HG02759 (cell line): ENCODE data around the gene IGLON5.

Experiments used
- ATAC-seq: cut with Tn5 transposase; IDR thresholded peaks from one replicate; pipeline ENCODE4 v1.9.1; 2021; ENCODE audit warnings: mild to moderate bottlenecking, moderate library complexity; ENCODE audit not compliant: unreplicated experiment

The IGLON5 gene

DNA sequence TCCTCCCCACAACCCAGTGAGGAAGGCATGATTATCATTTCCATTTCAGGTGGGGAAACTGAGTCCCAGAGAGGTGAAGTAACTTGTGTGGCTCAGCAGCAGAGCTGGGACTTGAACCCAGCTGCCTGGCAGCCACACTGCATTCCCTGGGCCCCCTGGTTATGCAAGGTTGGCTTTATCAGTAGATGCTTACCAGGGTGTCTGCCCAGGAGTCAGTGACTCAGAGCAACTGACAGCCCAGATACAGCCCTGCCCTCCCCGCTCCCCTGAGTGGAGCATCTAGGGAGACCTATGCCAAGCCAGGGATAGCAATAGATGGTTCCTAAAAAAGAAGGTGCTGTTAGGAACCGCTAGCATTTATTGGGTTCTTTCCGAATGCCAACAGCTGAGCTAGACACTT is 5.9 kb downstream of the IGLON5 start:
- ATAC-seq: no peak

DNA sequence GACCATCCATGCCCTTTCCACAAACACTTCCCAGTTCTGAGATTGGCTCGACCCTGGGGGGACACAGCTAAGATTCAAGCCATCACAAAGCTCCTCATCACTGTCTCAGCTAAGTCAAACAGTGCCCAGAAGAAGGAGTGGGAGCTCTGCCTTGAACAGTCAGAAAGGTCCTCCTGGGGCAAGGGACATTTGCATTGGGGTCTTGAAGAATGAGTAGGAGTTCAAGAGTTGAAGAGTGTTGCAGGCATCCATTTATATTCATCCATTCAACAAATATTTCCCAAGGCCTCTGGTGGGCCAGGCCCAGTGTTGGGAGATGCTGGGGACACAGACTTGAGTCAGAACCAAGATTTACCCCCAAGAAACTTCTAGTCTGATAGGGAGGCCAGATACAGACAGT is 6.5 kb downstream of the IGLON5 start:
- no peak for ATAC-seq

DNA sequence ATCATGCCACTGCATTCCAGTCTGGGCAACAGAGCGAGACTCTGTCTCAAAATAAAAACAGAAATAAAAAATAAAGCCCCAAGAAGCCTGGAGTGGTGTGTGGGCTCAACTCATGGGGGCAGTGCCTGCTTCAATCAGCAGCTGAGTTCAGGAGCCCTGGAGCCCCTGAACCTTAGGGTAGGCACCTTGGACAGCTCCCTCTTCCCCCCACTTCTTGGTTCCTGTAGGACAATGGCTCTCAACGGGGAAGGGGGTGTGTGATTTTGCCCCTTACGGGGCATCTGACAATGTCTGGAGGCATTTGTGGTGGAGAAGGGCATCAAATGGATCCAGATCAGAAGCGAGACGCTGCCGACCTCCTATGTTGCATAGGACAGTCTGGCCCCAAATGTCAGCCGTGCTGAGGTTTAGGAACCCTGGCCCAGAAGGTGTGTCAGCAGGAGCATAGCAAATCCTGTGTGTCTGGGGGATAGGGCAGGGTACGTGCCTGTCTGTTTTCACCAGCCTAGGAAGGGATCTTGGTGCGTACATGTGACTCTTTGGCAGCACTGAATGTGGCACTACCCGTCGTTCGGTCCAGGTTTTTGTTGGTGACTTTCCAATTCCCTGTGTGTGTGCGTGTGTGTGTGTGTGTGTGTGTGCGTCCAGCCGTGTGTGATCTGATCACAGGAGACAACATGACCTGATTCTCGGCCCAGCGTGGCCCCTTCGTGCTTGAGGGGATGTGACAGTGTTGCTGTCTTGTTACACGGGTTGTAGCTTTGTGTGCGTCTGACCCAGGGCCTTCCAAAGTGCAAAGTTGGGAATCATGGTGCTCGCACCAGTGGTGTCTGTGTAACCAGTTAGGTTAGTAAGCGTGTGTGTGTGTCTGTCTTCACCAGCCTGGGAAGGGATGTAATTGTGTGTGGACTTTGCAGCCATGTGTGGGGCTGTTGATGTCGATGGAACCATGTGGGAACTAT is 7.5 kb downstream of the IGLON5 start:
- no peak for ATAC-seq

DNA sequence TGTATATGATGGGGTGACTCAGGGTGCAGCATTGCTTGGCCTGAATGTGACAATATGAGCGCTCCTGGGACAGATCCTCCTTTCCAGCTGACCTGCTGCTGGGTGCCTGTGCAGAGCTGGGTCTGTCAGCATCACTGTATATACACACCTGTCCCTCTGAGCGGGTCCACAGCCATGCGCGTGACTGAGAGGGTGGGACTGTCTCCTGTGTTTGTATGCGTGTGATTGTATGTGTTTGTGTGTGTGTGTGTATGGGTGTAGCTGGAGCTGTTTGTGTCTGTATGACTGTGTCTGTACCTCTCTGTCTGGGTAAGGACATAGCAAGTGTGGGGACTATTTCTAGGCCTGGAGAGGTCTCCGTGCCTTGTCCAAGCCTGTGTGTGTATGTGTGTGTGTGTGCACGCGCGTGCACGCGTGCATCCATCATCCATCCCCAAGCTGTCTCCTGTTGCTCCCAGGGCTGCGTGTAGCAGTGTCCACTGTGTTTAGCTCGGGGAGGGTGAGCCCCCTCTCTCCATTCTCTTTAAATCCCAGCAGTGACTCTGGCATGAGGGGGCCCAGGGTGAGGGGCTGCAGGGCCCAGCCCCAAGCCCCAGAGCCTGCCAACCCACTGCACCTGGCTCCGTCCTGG is 8.3 kb downstream of the IGLON5 start:
- no peak for ATAC-seq

DNA sequence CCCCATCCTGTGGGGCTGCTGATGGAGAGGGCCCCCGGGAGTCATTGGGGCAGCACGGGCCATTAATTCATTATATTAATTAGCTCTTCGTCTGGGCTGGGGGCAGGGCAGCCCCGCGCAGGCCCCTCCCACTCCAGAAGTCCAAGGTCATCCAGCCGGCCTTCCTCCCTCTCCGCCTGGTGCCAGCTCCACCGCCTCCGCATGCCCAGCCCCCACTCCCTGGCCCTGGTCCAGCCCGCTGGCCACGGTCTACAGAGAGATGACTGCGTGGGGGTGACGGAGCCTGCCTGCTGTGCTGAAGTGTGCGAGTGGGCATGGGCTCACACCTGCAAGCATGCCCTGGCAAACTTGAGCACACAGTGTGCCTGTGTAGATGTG is 8.8 kb downstream of the IGLON5 start:
- no peak for ATAC-seq

DNA sequence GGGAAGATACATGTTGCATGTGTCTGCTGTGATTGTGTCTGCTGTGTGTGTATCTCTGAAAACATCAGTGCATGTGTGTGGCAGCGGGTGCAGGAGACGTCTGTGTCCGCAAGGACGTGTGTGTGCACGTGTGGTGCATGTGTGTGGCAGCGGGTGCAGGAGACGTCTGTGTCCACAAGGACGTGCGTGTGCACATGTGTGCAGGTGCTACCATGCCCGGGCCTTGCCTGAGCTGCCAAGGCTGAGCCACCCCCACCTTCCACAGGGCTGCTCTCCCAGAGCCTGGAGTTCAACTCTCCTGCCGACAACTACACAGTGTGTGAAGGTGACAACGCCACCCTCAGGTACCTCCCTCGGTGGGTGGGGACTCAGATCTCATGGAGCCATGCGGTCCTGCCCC is 10.4 kb downstream of the IGLON5 start:
- no peak for ATAC-seq

DNA sequence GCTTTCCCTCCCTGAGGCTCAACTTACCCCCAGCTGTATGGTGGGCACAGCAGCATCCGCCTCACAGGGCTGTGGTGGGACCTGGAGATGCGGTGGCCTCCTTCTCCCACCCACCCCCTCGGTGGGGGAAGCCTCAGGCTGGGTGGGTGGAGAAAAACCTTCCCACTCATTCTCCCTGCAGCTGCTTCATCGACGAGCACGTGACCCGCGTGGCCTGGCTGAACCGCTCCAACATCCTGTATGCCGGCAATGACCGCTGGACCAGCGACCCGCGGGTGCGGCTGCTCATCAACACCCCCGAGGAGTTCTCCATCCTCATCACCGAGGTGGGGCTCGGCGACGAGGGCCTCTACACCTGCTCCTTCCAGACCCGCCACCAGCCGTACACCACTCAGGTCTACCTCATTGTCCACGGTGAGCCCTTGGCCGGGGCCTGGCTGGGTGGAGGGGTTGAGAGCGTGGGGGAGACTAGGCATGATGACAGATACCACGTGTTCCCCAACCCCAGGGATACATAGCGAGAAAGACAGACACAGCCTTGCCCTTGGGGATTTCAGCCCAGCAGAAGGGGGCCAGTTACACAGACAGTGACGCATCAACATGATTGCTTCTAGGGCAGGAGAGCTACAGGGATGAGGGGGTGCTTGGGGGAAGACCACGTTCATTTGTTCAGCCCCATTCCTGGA is 12.2 kb downstream of the IGLON5 start:
- ATAC-seq: no peak

DNA sequence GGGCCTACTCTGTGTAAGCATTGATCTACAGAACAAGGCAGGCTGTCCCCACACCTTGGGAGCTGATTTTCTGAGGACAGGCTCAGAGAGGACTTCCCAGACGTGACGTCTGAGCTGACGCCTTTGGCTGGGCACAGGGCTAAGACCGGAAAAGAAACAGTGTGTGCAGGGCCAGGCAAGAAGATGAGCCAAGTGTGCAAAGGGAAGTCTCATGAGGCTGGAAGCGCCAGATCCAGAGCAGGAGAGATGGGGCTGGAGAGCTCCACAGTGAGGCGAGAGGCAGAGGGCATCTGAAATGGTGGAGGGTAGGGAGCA is 12.7 kb downstream of the IGLON5 start:
- ATAC-seq: no peak

DNA sequence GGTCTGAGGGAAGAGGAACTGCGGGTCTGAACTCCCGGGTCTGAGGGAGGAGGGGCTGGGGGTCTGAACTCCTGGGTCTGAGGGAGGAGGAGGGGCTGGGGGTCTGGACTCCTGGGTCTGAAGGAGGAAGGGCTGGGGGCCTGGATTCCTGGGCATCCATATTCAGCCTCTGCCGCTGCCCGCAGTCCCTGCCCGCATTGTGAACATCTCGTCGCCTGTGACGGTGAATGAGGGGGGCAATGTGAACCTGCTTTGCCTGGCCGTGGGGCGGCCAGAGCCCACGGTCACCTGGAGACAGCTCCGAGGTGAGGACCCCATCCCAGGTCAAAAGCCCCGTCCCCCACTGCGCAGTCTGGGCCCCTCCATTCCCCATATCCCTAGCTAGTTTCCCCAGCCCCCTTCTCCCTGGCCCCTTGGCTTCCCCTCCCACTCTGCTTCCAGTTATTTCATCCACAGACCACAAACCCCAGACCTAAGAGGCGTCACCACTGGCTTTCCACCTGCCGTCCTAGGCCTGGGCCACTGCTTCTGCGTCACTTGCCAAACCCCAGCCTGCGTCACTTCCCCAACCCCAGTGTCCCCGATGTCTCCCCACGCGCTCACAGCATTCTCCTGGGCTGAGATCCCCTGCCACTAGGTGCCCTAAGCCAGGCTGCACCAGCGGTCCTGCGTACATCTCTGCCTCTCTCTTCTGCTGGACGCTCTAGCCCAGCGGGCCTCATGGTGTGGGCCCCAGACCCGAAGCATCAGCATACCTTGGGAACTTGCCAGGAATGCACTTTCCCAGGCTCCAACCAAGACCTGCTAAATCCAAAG is 13.9 kb downstream of the IGLON5 start:
- ATAC-seq: no peak

DNA sequence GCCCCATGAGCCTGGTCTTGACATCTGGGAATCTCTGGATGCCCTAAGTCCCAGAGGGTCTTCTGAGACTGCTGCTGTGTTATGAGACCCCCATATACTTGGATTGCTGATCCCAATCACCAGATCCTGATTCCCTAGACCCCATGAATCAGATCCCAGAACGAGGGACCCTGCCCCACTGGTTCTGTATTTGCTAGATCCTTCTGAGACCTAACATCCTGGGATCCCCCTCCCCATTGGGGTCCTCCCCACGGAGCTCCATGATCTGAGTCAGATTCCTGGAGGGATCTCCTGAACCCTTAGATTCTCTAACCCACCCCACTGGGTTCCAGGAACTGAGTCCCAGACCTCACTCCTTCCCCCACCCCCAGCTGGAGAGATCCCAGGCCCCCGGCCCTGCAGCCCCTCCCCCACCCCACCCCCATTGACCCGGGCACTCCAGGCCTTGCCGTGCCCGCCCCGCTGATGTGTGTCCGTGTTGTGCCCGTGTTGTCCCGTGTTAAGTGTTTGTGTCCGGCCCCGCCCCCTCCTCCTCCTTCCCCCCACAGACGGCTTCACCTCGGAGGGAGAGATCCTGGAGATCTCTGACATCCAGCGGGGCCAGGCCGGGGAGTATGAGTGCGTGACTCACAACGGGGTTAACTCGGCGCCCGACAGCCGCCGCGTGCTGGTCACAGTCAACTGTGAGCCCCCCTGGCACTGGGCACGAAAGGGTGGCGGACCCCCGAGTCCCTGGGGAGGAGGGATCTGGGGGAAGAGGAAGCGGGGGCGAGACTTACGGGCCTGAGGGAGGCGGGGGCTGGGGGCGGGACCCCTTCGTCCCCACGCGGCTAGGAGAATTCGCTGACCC is 15.0 kb downstream of the IGLON5 start:
- no peak for ATAC-seq

DNA sequence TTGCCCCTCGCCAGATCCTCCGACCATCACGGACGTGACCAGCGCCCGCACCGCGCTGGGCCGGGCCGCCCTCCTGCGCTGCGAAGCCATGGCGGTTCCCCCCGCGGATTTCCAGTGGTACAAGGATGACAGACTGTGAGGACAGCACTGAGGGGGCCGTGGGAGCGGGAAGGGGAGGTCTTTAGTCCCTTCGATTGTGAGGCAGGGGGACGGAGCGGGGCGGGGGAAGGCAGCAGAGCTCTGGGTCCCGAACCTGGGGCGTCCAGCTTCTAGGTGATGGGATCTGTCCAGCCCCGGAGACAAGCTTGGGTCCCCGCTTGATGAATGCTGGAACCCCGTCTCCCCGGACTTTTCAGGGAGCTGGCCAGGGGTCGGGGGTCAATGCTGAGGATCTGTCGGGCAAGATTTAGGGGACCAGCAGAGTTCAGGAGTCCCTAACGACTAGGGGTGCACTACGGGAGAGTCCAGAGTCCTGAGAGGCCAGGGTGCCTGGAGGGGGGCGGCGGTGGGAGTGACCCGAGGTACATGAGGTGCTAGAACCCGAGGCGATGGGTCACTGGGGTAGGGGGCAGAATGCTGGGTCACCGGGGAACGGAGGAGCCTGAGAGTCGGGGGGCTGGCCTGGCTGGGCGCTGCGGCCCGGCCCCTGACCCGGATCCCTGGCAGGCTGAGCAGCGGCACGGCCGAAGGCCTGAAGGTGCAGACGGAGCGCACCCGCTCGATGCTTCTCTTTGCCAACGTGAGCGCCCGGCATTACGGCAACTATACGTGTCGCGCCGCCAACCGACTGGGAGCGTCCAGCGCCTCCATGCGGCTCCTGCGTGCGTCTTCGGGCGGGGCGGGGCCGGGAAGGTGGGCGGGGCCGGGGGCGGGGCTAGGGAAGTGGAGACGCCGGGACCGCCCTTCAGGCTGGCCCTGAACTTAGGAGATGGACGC is 15.9 kb downstream of the IGLON5 start:
- no peak for ATAC-seq

DNA sequence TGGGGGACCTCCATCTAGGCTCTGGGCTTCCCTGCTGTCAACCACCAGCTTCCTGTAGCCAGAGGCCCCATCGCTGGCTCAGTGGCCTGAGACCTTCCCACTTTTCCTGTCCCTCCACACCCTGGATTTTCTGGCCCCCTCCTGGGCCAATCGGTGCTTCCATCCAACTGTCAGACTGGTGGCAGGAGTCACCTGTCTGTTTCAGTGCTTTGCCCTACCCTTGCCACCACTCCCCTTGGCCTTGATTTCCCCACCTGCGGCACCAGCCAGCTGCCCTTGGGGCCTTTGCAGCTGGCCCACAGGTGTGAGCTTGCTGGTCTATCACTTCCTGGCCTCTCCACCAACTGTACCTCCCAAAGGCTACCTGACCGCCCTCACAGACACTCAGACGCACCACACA is 18.0 kb downstream of the IGLON5 start:
- ATAC-seq: no peak

DNA sequence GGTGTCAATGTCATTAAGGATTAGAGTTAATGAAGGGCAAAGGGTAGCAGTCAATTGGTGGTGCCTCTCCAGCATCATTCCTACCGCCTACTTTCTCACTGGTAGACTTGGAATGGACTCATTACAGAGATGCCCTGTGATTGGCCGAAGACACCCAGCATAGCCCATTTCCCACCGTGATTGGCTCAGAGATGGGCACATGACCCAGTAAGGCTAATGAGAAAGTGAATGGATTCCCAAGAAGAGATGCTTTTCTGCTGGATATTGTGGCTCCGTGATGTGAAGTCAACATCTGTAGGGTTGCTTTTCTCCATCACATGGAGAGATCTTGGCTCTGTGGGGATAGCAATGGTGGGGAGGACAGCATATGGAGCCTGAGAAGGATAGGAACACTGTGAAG is 18.9 kb downstream of the IGLON5 start:
- ATAC-seq: no peak

DNA sequence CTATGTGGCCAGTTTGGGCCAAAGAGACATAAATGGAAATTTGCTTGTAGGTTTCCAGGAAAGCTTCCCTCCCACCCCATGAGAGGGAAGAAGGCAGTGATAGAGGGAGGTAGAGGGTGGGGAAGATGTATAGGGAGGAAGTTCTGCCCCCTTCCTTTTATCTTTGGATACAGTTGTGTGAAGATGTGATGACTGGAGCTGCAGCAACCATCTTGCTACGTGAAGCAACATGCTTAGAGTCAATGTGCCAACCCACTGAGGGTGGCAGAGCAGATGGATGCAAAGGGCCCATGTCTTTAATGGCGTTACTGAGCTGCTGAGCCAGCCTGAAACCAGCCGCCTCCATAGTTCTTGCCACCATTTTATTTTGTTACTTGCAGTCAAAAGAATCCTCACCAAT is 19.7 kb downstream of the IGLON5 start:
- ATAC-seq: no peak

DNA sequence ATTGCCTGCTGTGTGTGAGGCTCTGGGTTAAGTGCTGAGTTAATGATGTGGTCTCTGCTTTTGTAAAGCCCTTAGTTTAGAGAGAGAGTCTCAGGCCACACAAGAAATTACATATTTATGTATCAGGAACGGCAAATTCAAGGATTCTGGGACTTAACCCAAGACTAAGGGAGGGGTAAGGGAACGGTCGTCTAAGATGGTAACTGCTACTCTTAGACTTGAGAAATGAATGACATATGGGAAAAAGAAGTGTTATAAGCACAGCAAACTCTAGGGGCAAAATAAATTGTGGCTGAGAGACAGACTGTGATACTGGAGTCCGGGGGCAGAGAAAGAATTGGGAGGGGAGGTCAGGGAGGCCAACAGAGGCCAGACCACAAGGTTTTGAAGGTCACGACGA is 20.3 kb downstream of the IGLON5 start:
- ATAC-seq: no peak

DNA sequence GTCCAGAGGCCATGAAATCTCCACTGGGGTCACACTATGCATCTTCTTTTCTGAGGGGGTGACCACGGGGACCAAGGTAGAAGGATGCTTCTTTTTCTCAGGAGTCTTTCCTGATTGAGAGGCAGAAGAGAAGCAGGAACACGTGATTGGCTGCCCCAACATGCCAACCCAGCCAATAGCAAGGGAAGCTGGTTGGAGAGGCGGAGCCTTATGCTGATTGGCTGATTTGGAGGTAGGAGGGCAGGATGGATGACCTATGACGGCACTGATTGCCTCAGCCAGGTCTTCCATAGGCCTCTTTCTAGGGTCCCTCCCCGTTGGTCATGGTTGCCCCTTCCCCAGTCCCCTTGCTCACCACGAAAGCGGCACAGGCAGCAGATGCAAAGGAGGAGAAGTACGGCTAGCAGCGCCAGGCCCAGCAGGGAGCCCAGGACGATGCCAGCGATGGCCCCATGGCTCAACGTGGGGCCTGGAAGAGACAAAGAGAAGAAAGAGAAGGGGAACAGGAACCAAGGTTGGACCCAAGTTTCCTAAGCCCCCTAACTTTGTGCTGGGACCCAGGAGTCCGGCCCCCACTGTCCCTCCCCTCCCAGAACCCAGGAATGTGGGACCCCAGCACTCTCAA is 22.5 kb downstream of the IGLON5 start:
- ATAC-seq: no peak

DNA sequence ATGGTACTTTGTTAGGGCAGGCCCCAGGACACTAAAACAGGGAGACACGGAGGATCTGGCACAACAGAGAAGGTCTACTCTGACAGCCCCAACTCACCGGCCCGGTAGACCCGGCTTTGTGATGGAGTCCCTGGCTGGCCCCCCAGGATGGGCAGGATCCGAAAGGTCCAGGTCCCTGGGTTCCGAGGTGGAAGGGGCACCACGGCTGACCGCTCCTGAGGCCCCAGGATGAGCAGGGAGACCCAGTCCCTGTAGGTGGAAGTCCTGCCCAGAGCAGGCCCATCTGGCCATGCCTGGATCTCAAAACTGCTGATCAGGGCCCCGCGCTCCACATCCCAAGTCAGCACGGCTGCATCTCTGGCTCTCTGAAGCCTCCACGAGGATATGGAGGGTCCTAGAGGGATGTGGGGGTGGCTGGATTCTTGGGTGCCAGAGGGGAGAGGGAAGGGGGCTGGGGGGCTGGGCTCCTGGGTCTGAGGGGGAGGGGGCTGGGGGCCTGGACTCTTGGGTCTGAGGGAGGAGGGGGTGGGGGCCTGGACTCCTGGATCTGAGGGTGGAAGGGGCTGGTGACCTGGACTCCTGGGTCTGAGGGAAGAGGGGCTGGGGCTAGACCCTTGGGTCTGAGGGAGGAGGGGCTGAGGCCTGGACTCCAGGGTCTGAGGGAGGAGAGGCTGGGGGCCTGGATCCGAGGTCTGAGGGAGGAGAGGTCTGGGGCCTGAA is 25.9 kb downstream of the IGLON5 start:
- no peak for ATAC-seq
